SKM-1 treated with dmso at 0.1 percent for 144 hours (cell line): ENCODE measurements around the gene SPX.

Source experiments
- DNase-seq: peaks from one replicate; lab custom pipeline; 2025; ENCODE audit not compliant: unreplicated experiment; lab: John Stamatoyannopoulos, UW

The SPX gene

GRCh38 chr12:21576431-21576830 is 50.3 kb downstream of the SPX start:
- no peak for DNase-seq

GRCh38 chr12:21577516-21577915 is 51.4 kb downstream of the SPX start:
- DNase-seq, result no peak

- no peak for DNase-seq
These were observed 54.8 kb downstream of the SPX start for GRCh38 chr12:21580748-21581516.
